IPS-18a (cell line): ENCODE measurements around the gene GNG4.

Experiments used
- H3K27ac ChIP-seq: one replicate; pipeline ENCODE4 v1.5.1; 2013; ENCODE audit warnings: low read length
- H3K27me3 ChIP-seq: one replicate; pipeline ENCODE4 v1.6.1; 2013; ENCODE audit warnings: mild to moderate bottlenecking, low read length; ENCODE audit not compliant: control insufficient read depth, insufficient read depth
- H3K36me3 ChIP-seq: one replicate; pipeline ENCODE4 v1.6.1; 2013; ENCODE audit warnings: low read depth, low read length; ENCODE audit not compliant: control insufficient read depth
- H3K4me1 ChIP-seq: one replicate; pipeline ENCODE4 v1.6.1; 2013; ENCODE audit warnings: low read depth, low read length; ENCODE audit not compliant: control insufficient read depth
- H3K4me3 ChIP-seq: one replicate; pipeline ENCODE4 v1.5.1; 2013; ENCODE audit warnings: low read length
- H3K9ac ChIP-seq: one replicate; pipeline ENCODE4 v1.6.1; 2013; ENCODE audit warnings: mild to moderate bottlenecking, low read length, moderate library complexity
- H3K9me3 ChIP-seq: one replicate; pipeline ENCODE4 v1.6.1; 2013; ENCODE audit warnings: low read depth, low read length; ENCODE audit not compliant: control insufficient read depth

The GNG4 gene

DNA sequence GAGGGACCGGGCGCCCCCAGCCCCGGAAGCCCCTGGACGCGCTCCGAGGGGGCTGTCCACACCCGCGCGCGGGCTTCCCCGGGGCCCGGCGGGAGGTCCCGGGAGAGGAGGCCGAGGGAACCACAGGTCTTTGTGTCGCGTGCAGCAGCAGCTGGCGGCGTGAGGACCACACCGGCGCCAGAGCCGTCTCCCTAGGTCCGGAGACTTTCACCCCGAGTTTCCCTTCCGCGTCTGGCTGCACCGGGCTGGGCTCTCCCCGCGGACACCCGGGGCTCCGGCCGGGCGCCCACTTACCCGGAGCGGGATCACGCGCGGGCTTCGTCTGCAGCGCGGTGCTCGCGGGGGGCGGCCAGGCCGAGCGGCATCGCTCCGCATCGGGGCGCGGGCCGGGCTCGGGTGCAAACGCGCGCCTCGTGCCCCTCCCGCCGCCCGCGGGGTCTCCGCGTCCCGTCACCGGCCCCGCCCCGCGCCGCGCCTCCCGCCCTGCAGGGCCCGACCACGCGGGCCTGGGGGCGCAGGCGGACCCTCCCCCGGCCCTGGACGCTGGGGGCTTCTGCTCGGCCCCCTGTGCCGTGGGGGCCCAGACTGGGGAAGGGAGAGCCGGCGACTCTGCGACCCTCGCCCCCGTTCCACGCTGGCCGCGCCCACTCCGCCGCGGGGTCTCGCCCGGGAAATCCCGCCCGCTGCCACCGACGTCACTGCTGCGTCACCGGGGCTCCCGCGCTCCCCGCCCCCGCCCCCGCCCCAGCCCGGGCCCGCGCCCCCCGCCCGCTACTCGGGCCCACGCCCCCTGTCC, at the start of gene GNG4:
GNG4 (minus strand) TSS at position 417 of the 796 bp plus-strand sequence. CDS start 65,946 bp downstream, outside the sequence.
- peak within 1 kb of the TSS; percentile 71 for H3K9ac ChIP-seq
- H3K9me3 ChIP-seq: no peaks in the 10 kb centered on the region
- H3K4me3 ChIP-seq: peak within 1 kb of the TSS; percentile 78
- no peaks in the 10 kb centered on the region for H3K36me3 ChIP-seq
- peaks cover 29% of the 10 kb centered on the region for H3K27me3 ChIP-seq
- peaks cover 18% of the 10 kb centered on the region for H3K4me1 ChIP-seq
- no peak within 1 kb of the TSS for H3K27ac ChIP-seq

DNA sequence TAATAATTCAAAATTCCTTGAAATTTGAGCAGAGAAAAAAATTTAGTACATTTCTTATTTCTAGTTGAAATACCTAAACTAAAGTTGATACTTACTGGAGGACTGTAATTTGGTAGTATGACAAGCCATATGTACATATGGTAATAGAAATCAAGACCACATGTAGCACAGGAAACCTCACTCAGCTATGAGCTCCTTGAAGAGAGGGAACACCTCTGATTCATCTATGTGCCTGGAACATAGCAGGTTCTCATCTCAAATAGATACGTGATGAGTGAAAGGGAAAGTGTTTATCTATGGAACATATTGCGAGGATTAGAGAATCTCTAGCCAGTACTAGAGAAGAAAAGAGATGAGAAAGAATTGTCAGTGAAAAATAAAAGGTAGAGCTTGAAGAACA, 47.9 kb upstream of the GNG4 start:
- Histone ChIP-seq H3K27me3 (no peaks in the 10 kb centered on the region), H3K27ac (no peak overlapping the region), H3K9ac (no peak overlapping the region), H3K4me1 (no peaks in the 10 kb centered on the region), H3K4me3 (no peak overlapping the region), H3K9me3 (no peaks in the 10 kb centered on the region), H3K36me3 (no peaks in the 10 kb centered on the region)

DNA sequence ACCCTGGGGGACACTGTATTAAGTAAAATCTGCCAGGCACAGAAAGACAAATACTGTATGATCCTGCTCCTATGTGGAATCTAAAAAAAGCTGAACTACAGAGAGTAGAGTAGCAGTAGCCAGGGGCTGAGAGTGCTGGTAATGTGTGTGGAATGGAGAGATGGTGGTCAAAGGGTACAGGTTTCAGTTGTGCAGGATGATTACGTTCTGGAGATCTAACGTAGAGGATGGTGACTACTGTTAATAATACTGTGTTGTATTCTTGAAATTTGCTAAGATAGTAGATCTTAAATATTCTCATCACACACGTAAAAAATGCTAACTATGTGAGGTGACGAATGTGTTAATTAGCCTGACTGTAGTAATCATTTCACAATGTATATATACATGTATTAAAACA, 39.8 kb upstream of the GNG4 start:
- Histone ChIP-seq H3K9ac (no peak overlapping the region), H3K9me3 (no peaks in the 10 kb centered on the region)

DNA sequence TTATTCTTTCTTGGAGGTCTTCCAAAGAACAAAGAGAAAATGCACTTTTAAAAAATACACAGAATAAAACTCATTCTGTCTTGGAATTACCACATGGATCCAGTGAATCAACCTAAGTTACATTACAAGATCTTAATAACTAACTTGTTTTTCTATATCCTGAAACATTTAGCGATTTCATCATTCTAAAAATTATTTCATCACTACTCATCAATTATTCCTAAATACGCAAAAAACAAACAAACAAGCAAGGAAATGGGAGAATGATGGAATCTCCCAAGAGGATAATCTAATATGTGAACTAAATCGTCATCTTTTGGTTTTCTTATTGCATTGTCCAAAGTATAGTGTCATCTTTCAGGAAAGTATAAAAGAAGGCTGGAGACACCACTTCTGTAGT, 38.5 kb upstream of the GNG4 start:
- Histone ChIP-seq H3K27ac (no peak overlapping the region), H3K27me3 (no peaks in the 10 kb centered on the region)

More for the DNA sequence above, 39.8 kb upstream of the GNG4 start:
- Histone ChIP-seq H3K4me3 (no peak overlapping the region), H3K27me3 (no peaks in the 10 kb centered on the region), H3K4me1 (no peaks in the 10 kb centered on the region), H3K27ac (no peak overlapping the region), H3K36me3 (no peaks in the 10 kb centered on the region)

DNA sequence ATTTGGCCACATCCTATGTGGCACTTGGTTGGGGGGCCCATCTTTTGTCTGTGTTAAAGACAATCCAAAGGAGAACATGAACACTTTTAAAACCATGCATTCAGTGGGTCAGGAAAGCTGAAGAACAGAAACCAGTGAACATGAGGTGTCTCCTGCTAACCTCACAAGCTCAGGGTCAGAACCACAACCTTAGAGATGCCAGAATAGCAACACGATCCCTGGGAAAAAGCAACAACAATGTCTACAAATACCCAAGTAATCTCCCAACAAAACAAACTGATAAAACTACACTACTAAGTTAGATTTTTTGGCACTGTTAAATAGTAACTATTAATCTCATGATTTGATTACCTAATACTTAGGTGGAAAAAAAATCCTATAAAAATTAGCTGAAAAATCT, 34.1 kb upstream of the GNG4 start:
- Histone ChIP-seq H3K9me3 (no peaks in the 10 kb centered on the region), H3K27me3 (no peaks in the 10 kb centered on the region), H3K27ac (no peak overlapping the region), H3K9ac (no peak overlapping the region), H3K36me3 (no peaks in the 10 kb centered on the region), H3K4me1 (peaks cover 4% of the 10 kb centered on the region), H3K4me3 (no peak overlapping the region)

More for the DNA sequence above, 38.5 kb upstream of the GNG4 start:
- Histone ChIP-seq H3K4me1 (no peaks in the 10 kb centered on the region), H3K9ac (no peak overlapping the region), H3K36me3 (no peaks in the 10 kb centered on the region), H3K4me3 (no peak overlapping the region), H3K9me3 (no peaks in the 10 kb centered on the region)

DNA sequence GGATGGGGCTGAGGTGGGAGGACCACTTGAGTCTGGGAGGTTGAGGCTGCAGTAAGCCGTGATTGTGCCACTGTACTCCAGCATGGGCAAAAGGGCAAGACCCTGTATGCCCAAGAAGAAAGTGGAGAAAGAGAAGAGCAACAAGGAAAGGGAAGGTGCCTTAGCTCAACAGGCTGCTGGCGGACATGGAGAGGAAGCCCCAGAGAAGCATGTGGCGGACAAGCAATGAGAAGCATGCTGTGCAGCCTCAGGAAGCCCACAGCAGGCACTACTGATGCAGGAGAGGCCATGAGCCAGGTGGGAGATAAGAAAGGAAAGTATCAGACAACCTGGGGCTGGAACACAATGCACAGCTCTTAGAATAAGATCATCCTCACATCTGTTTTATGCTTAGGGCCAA, 32.6 kb upstream of the GNG4 start:
- H3K27me3 ChIP-seq: no peaks in the 10 kb centered on the region
- no peak overlapping the region for H3K9ac ChIP-seq
- no peak overlapping the region for H3K4me3 ChIP-seq
- no peaks in the 10 kb centered on the region for H3K36me3 ChIP-seq
- no peak overlapping the region for H3K27ac ChIP-seq
- no peaks in the 10 kb centered on the region for H3K9me3 ChIP-seq
- H3K4me1 ChIP-seq: peaks cover 4% of the 10 kb centered on the region

DNA sequence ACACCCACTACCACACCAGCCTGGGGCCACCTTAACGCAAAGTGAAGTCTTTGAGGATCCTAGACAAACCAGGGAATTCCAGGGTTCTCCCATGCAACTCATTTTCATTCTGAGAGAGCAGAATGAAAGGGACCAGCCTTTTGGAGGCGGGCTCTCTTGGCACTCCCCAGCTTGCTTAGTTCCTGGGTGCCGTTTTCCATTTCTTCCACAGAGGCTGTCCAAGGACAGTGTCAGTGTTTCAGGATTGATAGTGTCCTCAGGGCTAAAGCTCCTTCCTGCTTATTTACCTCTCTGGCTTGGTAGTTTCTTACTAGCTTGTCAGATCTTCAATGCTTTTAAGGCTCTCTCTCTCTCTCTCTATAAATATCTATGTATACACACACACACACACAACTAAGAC, 30.1 kb upstream of the GNG4 start:
- Histone ChIP-seq H3K36me3 (no peaks in the 10 kb centered on the region), H3K27ac (no peak overlapping the region), H3K4me3 (no peak overlapping the region), H3K9ac (no peak overlapping the region), H3K27me3 (no peaks in the 10 kb centered on the region), H3K4me1 (peaks cover 4% of the 10 kb centered on the region), H3K9me3 (peaks cover 2% of the 10 kb centered on the region)

DNA sequence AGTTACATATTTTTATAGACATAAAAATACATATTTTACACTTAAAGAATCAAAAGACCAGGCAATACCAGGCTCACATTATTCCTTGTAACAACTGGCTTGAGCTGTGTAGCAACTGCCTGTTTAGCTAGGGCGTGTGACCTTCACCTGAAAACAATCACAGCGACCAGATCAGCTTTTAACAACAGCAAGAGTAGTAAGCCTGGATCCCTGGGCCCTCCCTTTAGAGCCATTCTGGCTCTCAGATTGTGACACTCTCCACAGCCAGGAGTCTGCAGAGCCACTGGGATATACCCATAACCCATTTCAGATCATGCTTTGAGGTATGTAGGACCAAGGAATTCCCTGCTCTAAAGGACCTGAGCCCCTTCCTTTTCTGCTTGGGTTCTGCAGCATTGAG, 29.4 kb upstream of the GNG4 start:
- Histone ChIP-seq H3K27me3 (no peaks in the 10 kb centered on the region), H3K9ac (no peak overlapping the region), H3K4me3 (no peak overlapping the region), H3K27ac (no peak overlapping the region), H3K36me3 (no peaks in the 10 kb centered on the region), H3K4me1 (peaks cover 4% of the 10 kb centered on the region), H3K9me3 (peaks cover 2% of the 10 kb centered on the region)

DNA sequence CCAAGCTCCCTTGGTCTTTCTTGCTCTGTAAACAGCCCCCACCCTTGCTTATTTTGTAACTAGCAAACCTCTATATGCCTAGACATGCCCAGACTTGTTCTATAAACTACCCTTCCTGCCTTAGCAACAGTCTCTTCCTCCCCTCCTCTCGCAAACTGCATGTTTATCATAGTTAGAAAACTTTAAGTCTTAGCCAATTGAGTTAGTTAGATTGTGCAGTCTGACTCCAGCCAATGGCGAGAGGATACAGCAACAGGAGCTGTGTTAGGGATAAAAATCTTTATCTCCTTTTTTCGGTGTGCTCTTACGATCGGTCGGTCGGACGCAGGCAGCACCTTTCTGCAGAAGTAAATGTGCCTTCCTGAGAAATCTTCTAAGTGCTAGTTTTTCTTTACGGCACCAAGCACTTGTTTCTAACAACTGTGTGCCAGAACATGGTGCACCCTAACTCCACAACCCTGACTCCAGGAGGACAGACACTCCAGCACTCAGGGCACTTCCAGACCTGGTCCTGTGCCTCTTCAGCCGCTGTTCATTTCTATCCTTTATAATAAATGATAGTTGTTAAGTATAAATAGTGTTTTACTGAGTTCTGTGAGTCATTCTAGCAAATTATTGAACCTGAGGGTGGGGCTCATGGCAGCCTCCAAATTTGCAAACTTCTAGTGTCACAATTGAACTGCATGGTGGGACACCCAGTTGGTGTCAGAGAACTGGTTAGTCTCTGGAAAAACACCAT, 25.7 kb upstream of the GNG4 start:
- Histone ChIP-seq H3K27me3 (no peaks in the 10 kb centered on the region), H3K9me3 (peaks cover 13% of the 10 kb centered on the region), H3K9ac (no peak overlapping the region), H3K36me3 (no peaks in the 10 kb centered on the region), H3K4me1 (no peaks in the 10 kb centered on the region), H3K4me3 (no peak overlapping the region), H3K27ac (no peak overlapping the region)

DNA sequence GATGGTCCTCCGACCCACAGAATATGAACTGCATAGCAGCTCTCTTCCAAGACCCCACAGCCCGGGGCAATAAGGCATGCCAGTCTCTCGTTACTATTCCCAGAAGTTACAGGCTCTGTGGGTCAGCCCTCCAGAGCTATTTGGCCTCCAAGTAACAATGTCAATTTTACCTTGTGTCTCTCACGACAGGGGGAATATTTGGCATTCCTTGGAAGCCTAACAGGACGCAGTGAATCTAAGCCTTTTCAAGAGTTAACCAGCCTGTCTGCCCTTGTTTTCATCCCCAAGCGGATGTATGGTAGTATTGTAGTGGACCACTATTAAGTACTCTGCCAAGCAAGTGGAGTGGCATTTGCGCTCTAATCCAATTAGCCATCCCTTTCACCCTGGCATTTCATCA, 24.4 kb upstream of the GNG4 start:
- Histone ChIP-seq H3K9ac (no peak overlapping the region), H3K27me3 (no peaks in the 10 kb centered on the region), H3K27ac (no peak overlapping the region), H3K9me3 (peaks cover 25% of the 10 kb centered on the region), H3K36me3 (no peaks in the 10 kb centered on the region), H3K4me3 (no peak overlapping the region), H3K4me1 (no peaks in the 10 kb centered on the region)

DNA sequence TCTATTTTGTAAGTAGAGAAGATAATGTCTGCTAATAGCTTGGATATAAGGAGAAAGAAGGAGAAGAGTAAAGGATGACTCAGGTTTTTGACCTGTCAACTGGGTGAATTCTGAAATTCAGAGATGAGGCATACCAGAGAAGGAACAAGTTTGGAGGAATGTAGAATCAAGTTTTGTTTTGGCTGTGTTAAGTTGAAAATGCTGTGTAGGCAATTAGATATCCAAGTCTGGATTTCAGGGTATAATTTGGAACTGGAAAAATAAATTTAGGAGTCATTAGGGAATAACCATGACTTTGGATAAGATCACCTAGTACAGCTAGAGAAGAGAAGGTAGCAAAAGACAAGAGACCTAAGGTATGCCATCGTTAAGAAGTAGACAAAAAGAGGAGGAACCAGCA, 22.4 kb upstream of the GNG4 start:
- no peak overlapping the region for H3K4me3 ChIP-seq
- no peaks in the 10 kb centered on the region for H3K27me3 ChIP-seq
- no peak overlapping the region for H3K9ac ChIP-seq
- no peaks in the 10 kb centered on the region for H3K36me3 ChIP-seq
- H3K9me3 ChIP-seq: peaks cover 25% of the 10 kb centered on the region
- no peak overlapping the region for H3K27ac ChIP-seq
- no peaks in the 10 kb centered on the region for H3K4me1 ChIP-seq
